SU-DHL-6 (cell line): ENCODE data around the gene FAM83D.

Experiments
- H2AFZ ChIP-seq: fragments of 200-600 bp; sonication (generic); 2 replicates; pipeline ENCODE4 v1.6.1; 2014; ENCODE audit warnings: low read depth, mild to moderate bottlenecking, moderate library complexity, mixed read lengths, antibody characterized with exemption, low read length; ENCODE audit not compliant: severe bottlenecking
- H3F3A ChIP-seq: fragments of 200-600 bp; shearing (Covaris generic); 2 replicates; pipeline ENCODE4 v1.6.0; 2016; ENCODE audit warnings: antibody characterized with exemption, mild to moderate bottlenecking; ENCODE audit not compliant: insufficient read depth
- H3K27ac ChIP-seq: fragments of 200-600 bp; sonication (generic); 2 replicates; pipeline ENCODE4 v1.5.1; 2016; ENCODE audit warnings: low read depth, mild to moderate bottlenecking, low read length, moderate library complexity, mixed read lengths
- H3K27me3 ChIP-seq: fragments of 200-600 bp; sonication (generic), shearing (Covaris generic); 2 replicates; pipeline ENCODE4 v1.6.0; 2014; ENCODE audit warnings: mild to moderate bottlenecking, low read length
- H3K36me3 ChIP-seq: fragments of 200-600 bp; sonication (generic); 2 replicates; pipeline ENCODE4 v1.6.1; 2014; ENCODE audit warnings: mild to moderate bottlenecking, low read length, mixed read lengths
- H3K4me2 ChIP-seq: fragments of 300-600, 200-600 bp; shearing (Covaris generic), sonication (generic); 2 replicates; pipeline ENCODE4 v1.6.0; 2014; ENCODE audit warnings: low read length, low read depth, mild to moderate bottlenecking; ENCODE audit not compliant: poor library complexity, severe bottlenecking
- H3K4me3 ChIP-seq: fragments of 200-600 bp; sonication (generic); 2 replicates; pipeline ENCODE4 v1.5.1; 2014; ENCODE audit warnings: antibody characterized with exemption, low read length, mild to moderate bottlenecking, mixed read lengths; ENCODE audit not compliant: insufficient read depth, poor library complexity, severe bottlenecking
- H3K79me2 ChIP-seq: fragments of 200-600 bp; sonication (generic); 2 replicates; pipeline ENCODE4 v1.6.1; 2014; ENCODE audit warnings: mild to moderate bottlenecking, low read length, moderate library complexity; ENCODE audit not compliant: insufficient read depth
- H3K9ac ChIP-seq: fragments of 200-600 bp; sonication (generic); 2 replicates; pipeline ENCODE4 v1.7.0; 2014; ENCODE audit warnings: mild to moderate bottlenecking, low read length
- H3K9me2 ChIP-seq: fragments of 200-600 bp; sonication (generic); replicated peaks from 2 replicates; pipeline ENCODE4 v1.6.1; 2014; ENCODE audit warnings: low read length; ENCODE audit not compliant: insufficient read depth
- H3K9me3 ChIP-seq: fragments of 200-600 bp; sonication (generic); 2 replicates; pipeline ENCODE4 v1.6.1; 2014; ENCODE audit warnings: low read length, mixed read lengths; ENCODE audit not compliant: insufficient read depth
- H4K20me1 ChIP-seq: fragments of 200-600 bp; sonication (generic); 2 replicates; pipeline ENCODE4 v1.6.1; 2014; ENCODE audit warnings: low read depth, mild to moderate bottlenecking, antibody characterized with exemption, low read length, moderate library complexity, mixed read lengths
- EZH2phosphoT487 ChIP-seq: fragments of 200-600 bp; sonication (generic), shearing (Covaris generic); conservative IDR thresholded peaks from 2 replicates; pipeline ENCODE4 v1.6.1; 2018; ENCODE audit warnings: mild to moderate bottlenecking, antibody characterized with exemption, low read length, moderate library complexity, mixed read lengths
- TF ChIP-seq, protein P1 (sequence below): fragments of 200-600 bp; sonication (generic); IDR thresholded peaks from one replicate; pipeline ENCODE4 v1.5.1; 2017; ENCODE audit warnings: antibody characterized with exemption, mild to moderate bottlenecking, low read length, moderate library complexity; ENCODE audit not compliant: insufficient read depth, poor library complexity, severe bottlenecking

Gene FAM83D

DNA sequence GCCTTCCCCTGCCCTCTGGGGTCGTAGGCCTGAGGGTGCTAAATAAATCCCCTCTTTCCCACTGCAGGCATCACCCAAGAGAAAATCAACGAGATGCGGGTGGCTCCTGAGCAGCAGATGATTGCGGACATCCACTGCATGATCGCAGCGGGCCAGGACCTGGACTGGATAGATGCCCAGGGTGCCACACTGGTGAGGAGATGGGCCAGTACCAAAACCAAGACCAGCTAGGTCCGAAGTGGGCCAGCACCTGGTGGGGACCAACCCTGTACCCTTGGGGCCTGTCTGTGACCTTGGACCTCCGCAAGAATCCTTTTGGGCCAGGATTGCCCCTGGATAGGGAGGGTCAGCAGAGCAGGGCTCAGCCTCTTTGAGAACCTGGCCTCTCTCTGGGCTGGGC lies 23.6 kb upstream of the FAM83D start:
- Histone ChIP-seq H3K9me2 (no peaks in the 10 kb centered on the region), H3K36me3 (peaks cover 41% of the 10 kb centered on the region), H3K9me3 (no peaks in the 10 kb centered on the region), H3F3A (no peaks in the 10 kb centered on the region), H3K79me2 (peaks cover 8% of the 10 kb centered on the region; the same call in 1 of the 2 replicates), H3K27ac (no peak overlapping the region), H3K4me3 (no peak overlapping the region), H2AFZ (no peak overlapping the region), H3K4me2 (no peak overlapping the region), H4K20me1 (no peaks in the 10 kb centered on the region), H3K9ac (no peak overlapping the region), H3K27me3 (no peaks in the 10 kb centered on the region)
- no peak for TF ChIP-seq EZH2phosphoT487
- TF ChIP-seq, protein P1, sequence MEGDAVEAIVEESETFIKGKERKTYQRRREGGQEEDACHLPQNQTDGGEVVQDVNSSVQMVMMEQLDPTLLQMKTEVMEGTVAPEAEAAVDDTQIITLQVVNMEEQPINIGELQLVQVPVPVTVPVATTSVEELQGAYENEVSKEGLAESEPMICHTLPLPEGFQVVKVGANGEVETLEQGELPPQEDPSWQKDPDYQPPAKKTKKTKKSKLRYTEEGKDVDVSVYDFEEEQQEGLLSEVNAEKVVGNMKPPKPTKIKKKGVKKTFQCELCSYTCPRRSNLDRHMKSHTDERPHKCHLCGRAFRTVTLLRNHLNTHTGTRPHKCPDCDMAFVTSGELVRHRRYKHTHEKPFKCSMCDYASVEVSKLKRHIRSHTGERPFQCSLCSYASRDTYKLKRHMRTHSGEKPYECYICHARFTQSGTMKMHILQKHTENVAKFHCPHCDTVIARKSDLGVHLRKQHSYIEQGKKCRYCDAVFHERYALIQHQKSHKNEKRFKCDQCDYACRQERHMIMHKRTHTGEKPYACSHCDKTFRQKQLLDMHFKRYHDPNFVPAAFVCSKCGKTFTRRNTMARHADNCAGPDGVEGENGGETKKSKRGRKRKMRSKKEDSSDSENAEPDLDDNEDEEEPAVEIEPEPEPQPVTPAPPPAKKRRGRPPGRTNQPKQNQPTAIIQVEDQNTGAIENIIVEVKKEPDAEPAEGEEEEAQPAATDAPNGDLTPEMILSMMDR, result no peak

DNA sequence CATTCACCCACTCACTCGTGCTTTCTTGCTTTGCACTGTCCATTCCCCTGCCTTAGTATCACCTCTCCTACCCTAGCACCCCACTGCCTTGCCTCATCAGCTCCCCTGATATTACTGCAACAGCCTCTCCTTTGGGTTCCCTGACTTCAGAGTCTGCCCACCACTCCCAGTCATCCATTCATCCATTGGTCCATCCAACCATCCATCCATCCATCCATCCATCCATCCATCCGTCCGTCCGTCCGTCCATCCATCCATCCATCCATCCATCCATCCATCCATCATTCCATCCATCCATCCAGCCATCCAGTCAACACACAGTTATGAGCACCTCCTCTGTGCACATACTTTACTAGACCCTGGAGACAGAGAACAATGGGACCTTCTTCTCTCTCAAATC lies 22.9 kb upstream of the FAM83D start:
- H3K27ac ChIP-seq, result no peak overlapping the region
- TF ChIP-seq, protein P1, result no peak
- TF ChIP-seq EZH2phosphoT487, result no peak

DNA sequence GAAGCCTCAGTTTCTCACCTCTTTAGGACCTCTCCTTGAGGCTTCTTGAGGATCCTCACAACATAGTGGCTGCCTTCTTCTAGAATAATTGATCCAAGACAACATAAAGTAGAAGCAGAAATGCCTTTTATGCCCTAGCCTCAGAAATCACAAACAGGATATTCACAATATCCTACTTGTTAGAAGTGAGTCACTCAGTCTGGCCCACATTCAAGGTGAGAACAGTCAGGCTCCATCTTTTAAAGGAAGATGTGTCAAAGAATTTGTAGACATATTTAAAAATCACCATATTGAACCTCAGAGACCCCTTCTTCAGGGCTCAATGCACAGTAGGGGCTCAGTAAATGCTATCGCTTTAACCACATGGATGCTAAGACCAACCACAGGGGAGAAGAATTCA lies 20.8 kb upstream of the FAM83D start:
- Histone ChIP-seq H3K36me3 (peaks cover 40% of the 10 kb centered on the region), H3K9me2 (no peaks in the 10 kb centered on the region), H3K9ac (no peak overlapping the region), H4K20me1 (no peaks in the 10 kb centered on the region), H3F3A (no peaks in the 10 kb centered on the region), H3K79me2 (no peaks in the 10 kb centered on the region), H3K4me2 (no peak overlapping the region), H3K4me3 (no peak overlapping the region), H3K9me3 (no peaks in the 10 kb centered on the region), H2AFZ (no peak overlapping the region), H3K27ac (no peak overlapping the region), H3K27me3 (no peaks in the 10 kb centered on the region)
- TF ChIP-seq, protein P1, result no peak
- TF ChIP-seq EZH2phosphoT487, result no peak

More for the DNA sequence above, 22.9 kb upstream of the FAM83D start:
- Histone ChIP-seq H3F3A (no peaks in the 10 kb centered on the region), H2AFZ (no peak overlapping the region), H3K4me3 (no peak overlapping the region), H3K9me3 (no peaks in the 10 kb centered on the region), H3K9me2 (no peaks in the 10 kb centered on the region), H4K20me1 (no peaks in the 10 kb centered on the region), H3K4me2 (no peak overlapping the region), H3K79me2 (peaks cover under 1% of the 10 kb centered on the region; the same call in 1 of the 2 replicates), H3K36me3 (peaks cover 35% of the 10 kb centered on the region), H3K9ac (no peak overlapping the region), H3K27me3 (no peaks in the 10 kb centered on the region)
